Mucosa of stomach (tissue), 1 donor: ENCODE measurements around the gene TMIGD3.

Source experiments
- H3K27me3 ChIP-seq: one replicate; pipeline ENCODE4 v1.7.0; 2013; ENCODE audit warnings: mild to moderate bottlenecking, low read length; ENCODE audit not compliant: control insufficient read depth, insufficient read depth
- H3K36me3 ChIP-seq: one replicate; pipeline ENCODE4 v1.7.0; 2013; ENCODE audit warnings: low read length; ENCODE audit not compliant: control insufficient read depth, insufficient read depth
- H3K4me1 ChIP-seq: one replicate; pipeline ENCODE4 v1.7.0; 2013; ENCODE audit warnings: mild to moderate bottlenecking, low read length; ENCODE audit not compliant: control insufficient read depth, insufficient read depth
- H3K4me3 ChIP-seq: one replicate; pipeline ENCODE4 v1.7.0; 2013; ENCODE audit warnings: low read length
- H3K9ac ChIP-seq: one replicate; pipeline ENCODE4 v1.7.0; 2013; ENCODE audit warnings: mild to moderate bottlenecking, low read length, moderate library complexity
- H3K9me3 ChIP-seq: one replicate; pipeline ENCODE4 v1.7.0; 2013; ENCODE audit warnings: mild to moderate bottlenecking, low read length, moderate library complexity; ENCODE audit not compliant: control insufficient read depth
- donor health status: Pancreatic carcinoma.

TMIGD3 gene

GRCh38 chr1:111504097-111504496 lies 664 bp upstream of the TMIGD3 start:
- Histone ChIP-seq H3K4me1 (peaks cover 20% of the 10 kb centered on the region), H3K9ac (no peak overlapping the region), H3K27me3 (no peaks in the 10 kb centered on the region), H3K9me3 (no peaks in the 10 kb centered on the region), H3K36me3 (no peaks in the 10 kb centered on the region), H3K4me3 (no peak overlapping the region)

- H3K4me3 ChIP-seq, result no peak overlapping the region
- no peaks in the 10 kb centered on the region for H3K9me3 ChIP-seq
- no peaks in the 10 kb centered on the region for H3K4me1 ChIP-seq
- H3K36me3 ChIP-seq, result no peaks in the 10 kb centered on the region
- H3K27me3 ChIP-seq, result no peaks in the 10 kb centered on the region
- no peak overlapping the region for H3K9ac ChIP-seq
These were observed 1.8 kb downstream of the TMIGD3 start for GRCh38 chr1:111501645-111502044.

GRCh38 chr1:111499026-111499785 lies 4.2 kb downstream of the TMIGD3 start:
- no peak overlapping the region for H3K9ac ChIP-seq
- H3K9me3 ChIP-seq, result no peaks in the 10 kb centered on the region
- no peak overlapping the region for H3K4me3 ChIP-seq
- no peaks in the 10 kb centered on the region for H3K4me1 ChIP-seq
- H3K27me3 ChIP-seq, result no peaks in the 10 kb centered on the region
- no peaks in the 10 kb centered on the region for H3K36me3 ChIP-seq

- Histone ChIP-seq H3K27me3 (no peaks in the 10 kb centered on the region), H3K4me3 (no peak overlapping the region), H3K9ac (no peak overlapping the region)
These were observed 5.8 kb downstream of the TMIGD3 start for GRCh38 chr1:111497592-111497991.

GRCh38 chr1:111496398-111496797 lies 7.0 kb downstream of the TMIGD3 start:
- H3K4me3 ChIP-seq, result no peak overlapping the region
- H3K9ac ChIP-seq, result no peak overlapping the region
- H3K4me1 ChIP-seq, result no peaks in the 10 kb centered on the region
- no peaks in the 10 kb centered on the region for H3K9me3 ChIP-seq
- no peaks in the 10 kb centered on the region for H3K27me3 ChIP-seq
- H3K36me3 ChIP-seq, result no peaks in the 10 kb centered on the region

More at GRCh38 chr1:111497592-111497991, 5.8 kb downstream of the TMIGD3 start:
- no peaks in the 10 kb centered on the region for H3K9me3 ChIP-seq
- H3K36me3 ChIP-seq, result no peaks in the 10 kb centered on the region
- no peaks in the 10 kb centered on the region for H3K4me1 ChIP-seq

GRCh38 chr1:111491070-111491469 lies 12.4 kb downstream of the TMIGD3 start:
- Histone ChIP-seq H3K4me3 (no peak overlapping the region), H3K4me1 (no peaks in the 10 kb centered on the region), H3K9me3 (no peaks in the 10 kb centered on the region), H3K9ac (no peak overlapping the region), H3K36me3 (no peaks in the 10 kb centered on the region), H3K27me3 (no peaks in the 10 kb centered on the region)

- Histone ChIP-seq H3K36me3 (no peaks in the 10 kb centered on the region), H3K4me3 (no peak overlapping the region), H3K9me3 (no peaks in the 10 kb centered on the region), H3K4me1 (no peaks in the 10 kb centered on the region), H3K27me3 (no peaks in the 10 kb centered on the region), H3K9ac (no peak overlapping the region)
These were observed 13.2 kb downstream of the TMIGD3 start for GRCh38 chr1:111490220-111490619.

- Histone ChIP-seq H3K4me3 (no peak overlapping the region), H3K9ac (no peak overlapping the region), H3K9me3 (no peaks in the 10 kb centered on the region), H3K27me3 (no peaks in the 10 kb centered on the region), H3K36me3 (no peaks in the 10 kb centered on the region), H3K4me1 (no peaks in the 10 kb centered on the region)
These were observed 13.8 kb downstream of the TMIGD3 start for GRCh38 chr1:111489604-111490003.

- no peaks in the 10 kb centered on the region for H3K4me1 ChIP-seq
- no peaks in the 10 kb centered on the region for H3K9me3 ChIP-seq
- H3K9ac ChIP-seq, result no peak overlapping the region
- H3K4me3 ChIP-seq, result no peak overlapping the region
- no peaks in the 10 kb centered on the region for H3K27me3 ChIP-seq
- no peaks in the 10 kb centered on the region for H3K36me3 ChIP-seq
These were observed 14.8 kb downstream of the TMIGD3 start for GRCh38 chr1:111488669-111489068.

GRCh38 chr1:111487133-111487532 lies 16.3 kb downstream of the TMIGD3 start:
- no peaks in the 10 kb centered on the region for H3K27me3 ChIP-seq

GRCh38 chr1:111486431-111486830 lies 17.0 kb downstream of the TMIGD3 start:
- H3K4me3 ChIP-seq, result no peak overlapping the region
- H3K4me1 ChIP-seq, result peaks cover 3% of the 10 kb centered on the region
- H3K9ac ChIP-seq, result no peak overlapping the region
- no peaks in the 10 kb centered on the region for H3K36me3 ChIP-seq
- no peaks in the 10 kb centered on the region for H3K9me3 ChIP-seq
- H3K27me3 ChIP-seq, result no peaks in the 10 kb centered on the region

More at GRCh38 chr1:111487133-111487532, 16.3 kb downstream of the TMIGD3 start:
- no peaks in the 10 kb centered on the region for H3K36me3 ChIP-seq
- no peak overlapping the region for H3K9ac ChIP-seq
- no peaks in the 10 kb centered on the region for H3K9me3 ChIP-seq
- no peaks in the 10 kb centered on the region for H3K4me1 ChIP-seq
- H3K4me3 ChIP-seq, result no peak overlapping the region

GRCh38 chr1:111484391-111485026 lies 18.9 kb downstream of the TMIGD3 start:
- H3K4me3 ChIP-seq, result no peak overlapping the region
- no peaks in the 10 kb centered on the region for H3K9me3 ChIP-seq
- peaks cover 3% of the 10 kb centered on the region for H3K4me1 ChIP-seq
- no peaks in the 10 kb centered on the region for H3K36me3 ChIP-seq
- no peak overlapping the region for H3K9ac ChIP-seq
- H3K27me3 ChIP-seq, result no peaks in the 10 kb centered on the region
